Activated CD8-positive, alpha-beta memory T cell treated with anti-CD3 and anti-CD28 coated beads for 1 hour (primary cell): ENCODE data around the gene MTARC2.

Source experiments
- DNase-seq, 2 donors: peaks; one replicate each; pipeline ENCODE4 v3.0.0-alpha.2; 2020; ENCODE audit warnings: low read depth in 1 of 2; ENCODE audit errors: extremely low read depth in 1 of 2

Gene MTARC2

DNA sequence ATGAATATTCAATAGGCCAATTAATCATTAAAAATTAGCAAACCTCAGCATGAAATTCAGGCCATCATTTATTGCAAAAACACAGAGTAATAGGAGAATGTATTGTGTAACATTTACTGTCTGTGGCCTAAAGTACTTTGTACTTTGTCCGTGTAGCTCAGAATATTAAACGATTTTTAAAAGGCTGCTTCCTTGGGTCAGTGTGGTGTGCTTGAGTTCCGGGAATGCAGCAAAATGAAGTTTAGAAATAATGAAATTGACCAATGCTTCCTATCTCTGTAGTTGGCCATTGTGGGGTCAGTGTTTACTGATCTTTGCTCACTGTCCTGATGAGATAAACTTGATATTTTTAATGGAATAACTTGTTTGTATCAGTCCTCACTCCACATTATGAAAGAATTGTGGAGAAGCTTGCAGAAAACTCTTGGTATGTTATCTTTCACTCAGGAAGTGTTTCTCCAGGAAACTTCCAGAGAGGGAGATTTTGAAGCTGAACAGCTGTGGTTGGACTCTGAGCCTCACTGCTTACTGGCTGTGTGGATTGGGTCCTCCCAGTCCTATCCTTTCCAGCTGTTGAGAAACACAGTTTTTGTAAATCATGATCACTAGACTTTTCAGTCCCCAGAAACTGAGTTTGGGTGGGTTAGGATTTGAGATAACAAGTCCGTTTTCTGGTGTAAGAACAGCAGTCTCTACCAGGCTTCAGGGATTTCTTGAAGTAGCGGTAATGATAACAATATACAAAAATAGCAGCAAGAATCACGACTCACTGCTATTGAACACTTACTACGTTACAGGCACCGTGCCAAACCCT lies 19.4 kb downstream of the MTARC2 start:
- no peak for DNase-seq

DNA sequence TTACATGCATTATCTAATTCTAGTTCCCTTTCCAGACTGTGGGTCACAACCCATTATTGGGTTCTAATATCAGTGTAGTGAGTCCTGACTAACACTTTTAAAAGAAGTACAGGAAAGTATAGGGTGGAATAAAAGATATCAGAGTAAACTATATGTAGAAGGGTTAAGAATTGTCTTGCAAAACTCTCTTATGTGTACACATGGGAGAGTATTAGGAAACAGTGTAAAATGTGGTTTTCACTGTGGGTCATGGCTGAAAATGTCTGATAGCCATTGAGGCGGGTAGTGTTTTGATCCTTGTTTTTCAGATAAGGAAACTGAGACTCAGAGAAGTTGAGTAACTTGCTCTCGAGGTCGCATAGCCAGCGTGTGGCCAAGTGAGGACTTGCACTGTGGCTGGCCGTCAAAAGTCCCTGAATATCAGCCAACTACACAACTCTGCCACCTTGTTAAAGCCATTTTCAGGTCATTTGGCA lies 20.0 kb downstream of the MTARC2 start:
- DNase-seq: no peak

DNA sequence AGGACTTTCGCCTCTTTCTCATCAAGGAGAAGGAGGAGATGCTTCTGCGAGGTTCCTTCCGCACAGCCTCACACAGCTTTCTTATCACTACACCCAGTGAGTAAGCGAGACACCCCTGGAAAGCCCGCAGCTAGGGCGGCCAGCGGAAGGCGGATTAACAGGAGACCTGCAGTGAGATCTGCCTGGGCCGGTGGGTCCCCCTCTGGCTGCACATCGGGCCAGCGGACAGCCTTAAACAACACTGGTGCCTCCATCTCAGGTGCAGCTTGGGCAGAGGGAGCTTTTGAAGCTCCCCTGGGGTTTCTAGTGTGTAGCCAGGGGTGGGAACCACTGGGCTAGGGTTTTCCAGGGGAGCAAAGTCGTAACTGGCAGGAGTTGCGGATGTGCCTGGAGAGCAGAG lies 21.1 kb downstream of the MTARC2 start:
- no peak for DNase-seq

DNA sequence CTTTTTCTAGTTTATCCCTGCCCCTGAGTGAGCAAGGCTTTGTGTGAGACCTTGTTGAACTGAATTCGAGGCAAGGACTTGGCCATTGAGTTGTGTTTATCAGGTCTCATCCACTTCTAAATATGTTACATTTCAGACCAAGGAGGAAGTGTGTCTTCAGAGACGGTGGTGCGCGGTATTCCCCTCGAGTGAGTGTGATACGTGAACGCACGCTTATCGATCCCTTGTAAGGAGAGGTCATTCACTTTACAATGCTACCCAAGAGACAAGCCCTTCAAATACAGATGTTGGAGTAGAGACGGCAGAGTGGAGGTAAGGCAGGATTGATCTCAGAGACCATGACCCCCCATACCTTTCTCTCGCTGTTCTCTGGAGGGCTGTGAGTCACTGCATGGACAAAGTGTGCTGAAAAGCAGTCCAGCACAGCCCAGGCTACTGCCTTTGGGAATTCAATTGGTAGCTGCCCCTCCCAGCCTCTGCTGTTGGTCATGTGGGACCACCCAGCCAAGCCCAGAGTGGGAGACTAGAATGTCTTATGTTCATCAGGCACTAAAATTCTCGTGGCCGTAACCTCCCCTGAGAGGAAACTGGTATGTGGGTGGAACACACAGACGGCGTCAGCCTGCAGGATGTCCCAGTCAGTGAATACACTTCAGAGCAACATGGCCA lies 22.3 kb downstream of the MTARC2 start:
- DNase-seq: no peak

DNA sequence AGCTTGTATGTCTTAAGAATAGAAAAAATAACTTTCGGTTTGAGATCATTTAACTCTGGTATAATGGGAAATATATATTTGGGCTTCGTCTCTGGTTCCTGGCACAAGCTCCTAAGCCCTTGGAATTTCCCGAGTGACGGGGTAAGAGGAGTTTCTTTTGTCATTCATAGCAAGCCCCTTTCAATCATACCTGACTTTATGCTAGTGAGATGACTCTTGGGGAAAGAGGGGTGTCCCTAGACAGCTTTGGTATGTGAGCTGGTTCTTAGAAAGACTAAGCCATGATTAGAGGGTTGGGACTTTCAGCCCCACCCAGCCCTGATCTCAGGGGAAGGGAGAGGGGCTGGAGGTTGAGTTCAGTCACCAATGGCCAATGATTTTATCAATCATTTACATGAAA lies 24.7 kb downstream of the MTARC2 start:
- DNase-seq: no peak

DNA sequence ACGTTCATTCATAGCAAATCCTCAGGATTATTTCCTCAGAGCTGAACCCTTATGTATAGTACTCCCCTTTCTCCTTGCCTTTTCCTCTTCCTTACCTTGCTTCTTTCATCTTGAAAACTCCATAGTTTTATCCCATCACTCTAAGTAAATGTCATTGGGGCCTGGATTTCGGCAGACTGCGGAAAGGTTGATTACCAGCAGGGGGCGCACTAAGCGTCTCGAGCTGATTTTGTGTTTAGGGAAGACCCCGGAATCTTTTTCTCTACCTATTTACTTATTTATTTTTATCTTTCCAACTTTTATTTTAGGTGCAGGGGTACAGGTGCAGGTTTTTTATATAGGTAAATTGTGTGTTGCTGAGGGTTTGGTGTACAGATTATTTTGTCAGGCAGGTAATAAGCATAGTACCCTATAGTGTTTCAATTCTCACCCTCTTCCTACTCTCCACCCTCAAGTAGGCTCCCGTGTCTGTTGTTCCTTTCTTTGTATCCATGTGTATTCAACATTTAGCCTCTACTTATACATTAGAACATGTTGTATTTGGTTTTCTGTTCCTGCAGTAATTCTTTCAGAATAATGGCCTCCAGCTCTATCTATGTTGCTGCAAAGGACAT lies 27.2 kb downstream of the MTARC2 start:
- DNase-seq: peak in 1 of 2 donors; percentile 14

DNA sequence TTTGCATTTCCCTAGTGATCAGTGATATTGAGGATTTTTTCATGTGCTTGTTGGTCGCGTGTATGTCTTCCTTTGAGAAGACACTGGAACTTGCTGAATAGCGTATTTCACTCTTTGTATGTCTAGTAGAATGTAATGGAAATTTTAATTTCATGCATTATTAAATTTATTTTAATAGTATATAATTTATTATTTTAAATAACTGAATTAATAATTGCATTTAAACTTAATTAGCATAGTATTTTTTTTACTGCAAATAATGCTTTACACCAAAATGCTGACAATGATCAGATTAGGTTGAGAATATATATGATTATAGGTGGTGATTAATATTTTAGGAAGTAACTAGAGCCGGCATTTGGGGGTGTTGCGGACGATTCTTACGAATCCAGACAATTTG lies 28.1 kb downstream of the MTARC2 start:
- no peak for DNase-seq

DNA sequence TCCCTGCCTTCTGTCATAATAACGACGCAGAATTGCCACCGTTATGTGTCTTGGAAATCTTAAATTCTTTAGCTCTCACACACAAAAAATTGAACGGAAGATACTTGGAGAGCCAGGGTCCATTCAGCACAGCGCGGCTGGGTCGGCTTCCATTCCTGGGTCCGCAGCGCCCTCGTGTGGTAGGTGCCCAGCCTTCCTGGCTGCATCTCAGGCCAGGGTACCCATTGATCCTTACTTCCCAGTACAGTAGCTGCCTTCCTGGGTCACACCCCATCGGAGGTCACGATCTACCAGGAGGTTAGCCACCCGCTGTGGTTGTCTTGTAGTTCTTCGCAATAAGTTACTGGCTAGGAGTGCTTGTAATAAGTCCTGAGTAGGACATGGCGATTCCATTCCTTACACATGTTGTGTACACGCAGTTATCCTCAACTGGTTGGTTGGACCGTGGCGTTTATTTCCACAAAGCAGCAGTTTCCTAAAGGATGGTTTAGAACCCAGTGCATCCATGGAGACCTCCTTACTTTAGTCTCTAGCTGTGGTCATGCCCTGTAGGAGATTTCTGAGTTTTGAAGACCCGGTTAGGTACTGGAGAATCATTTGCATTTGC lies 28.7 kb downstream of the MTARC2 start:
- peak in 1 of 2 donors; percentile 50 for DNase-seq

DNA sequence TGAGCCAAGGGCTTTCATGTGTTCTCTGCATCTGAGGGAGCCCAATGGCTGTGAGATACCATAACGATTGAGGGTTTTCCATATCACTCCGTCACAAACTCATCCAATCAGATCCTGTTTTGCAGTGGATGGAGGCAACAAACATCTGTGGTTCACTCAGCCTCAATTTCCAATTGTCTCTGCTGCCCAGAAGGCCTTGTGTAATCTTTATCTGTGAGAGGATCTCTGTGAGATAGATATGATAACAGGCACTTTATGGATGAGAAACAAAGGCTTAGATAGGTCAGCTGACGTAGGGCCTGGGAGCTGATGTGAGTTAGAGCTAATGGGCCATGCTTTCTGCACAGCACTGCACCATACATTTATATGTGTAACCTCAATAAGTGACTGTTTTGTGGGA lies 35.3 kb downstream of the MTARC2 start:
- no peak for DNase-seq

DNA sequence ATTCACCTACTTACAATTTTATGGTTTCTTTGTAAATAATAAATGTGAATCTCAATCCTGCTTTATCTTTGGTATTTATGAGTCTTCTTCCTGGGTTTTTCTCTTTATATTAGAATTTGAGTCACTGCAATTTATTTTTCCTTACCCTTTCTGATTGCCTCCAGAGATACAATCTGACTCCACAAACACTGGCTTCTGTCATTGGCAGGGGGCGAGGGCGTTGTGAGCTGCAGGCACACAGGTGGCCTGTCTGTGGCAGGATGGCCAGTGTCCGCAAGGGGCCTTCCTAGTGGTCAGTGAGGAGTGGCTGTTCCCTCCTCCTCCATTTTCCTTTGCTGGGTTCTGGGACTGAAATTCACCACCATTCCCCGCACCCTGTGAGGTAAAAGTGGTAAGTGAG lies 36.6 kb downstream of the MTARC2 start:
- no peak for DNase-seq

DNA sequence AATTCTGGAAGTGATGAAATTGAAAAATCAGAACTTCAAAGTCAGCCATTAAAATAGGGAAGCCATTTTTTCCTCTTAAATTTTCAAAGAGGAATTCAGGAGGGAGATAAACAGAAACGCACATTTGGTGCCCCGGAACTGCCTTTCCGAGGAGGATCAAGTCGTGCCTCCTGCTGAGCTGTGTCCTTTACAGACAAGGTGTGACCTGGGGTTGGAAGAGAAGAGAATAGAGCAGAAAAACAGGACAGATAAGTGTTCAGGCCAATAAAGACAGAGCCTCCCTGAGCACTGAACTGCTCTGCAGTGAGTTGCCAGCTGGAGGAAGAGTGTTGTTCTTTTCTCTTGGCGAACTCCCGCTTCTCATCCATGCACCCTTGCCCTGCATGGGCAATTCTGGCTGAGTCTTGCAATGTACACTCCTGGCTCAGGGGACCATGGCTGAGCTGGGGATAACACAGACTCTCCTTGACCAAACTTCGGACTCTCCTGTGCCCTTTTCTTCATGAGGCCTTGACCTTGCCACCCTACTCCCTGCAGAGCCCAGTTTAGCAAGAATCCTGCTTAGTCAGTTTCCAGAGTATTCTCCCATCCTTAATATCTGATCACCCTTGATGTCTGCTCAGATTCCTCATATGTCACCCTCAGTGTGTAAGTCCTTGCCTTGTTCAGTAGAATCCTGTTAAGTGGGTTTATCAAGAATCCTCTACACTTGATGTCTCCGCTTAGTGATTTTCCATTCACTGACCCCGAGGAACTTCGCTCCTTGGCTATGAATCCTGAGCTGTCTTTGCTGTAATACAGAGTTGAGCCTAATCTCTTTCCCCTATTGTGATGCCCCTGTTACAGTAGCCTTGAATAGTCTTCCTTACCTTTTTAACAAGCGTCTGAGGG lies 37.3 kb downstream of the MTARC2 start:
- no peak for DNase-seq

DNA sequence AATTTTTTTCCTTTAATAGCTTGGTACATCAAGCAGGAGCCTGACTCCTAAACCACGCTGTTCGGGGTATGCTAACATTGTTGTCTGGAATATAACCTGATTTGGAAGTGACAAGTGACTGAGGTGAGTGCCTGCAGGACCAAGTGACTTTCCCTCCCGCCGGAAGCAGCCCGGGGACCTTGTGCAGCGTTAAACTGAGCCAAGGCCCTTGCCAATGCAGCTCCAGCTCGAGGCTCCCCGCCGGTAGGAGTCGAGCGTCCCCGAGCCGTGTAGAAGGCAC lies 37.9 kb downstream of the MTARC2 start:
- no peak for DNase-seq

DNA sequence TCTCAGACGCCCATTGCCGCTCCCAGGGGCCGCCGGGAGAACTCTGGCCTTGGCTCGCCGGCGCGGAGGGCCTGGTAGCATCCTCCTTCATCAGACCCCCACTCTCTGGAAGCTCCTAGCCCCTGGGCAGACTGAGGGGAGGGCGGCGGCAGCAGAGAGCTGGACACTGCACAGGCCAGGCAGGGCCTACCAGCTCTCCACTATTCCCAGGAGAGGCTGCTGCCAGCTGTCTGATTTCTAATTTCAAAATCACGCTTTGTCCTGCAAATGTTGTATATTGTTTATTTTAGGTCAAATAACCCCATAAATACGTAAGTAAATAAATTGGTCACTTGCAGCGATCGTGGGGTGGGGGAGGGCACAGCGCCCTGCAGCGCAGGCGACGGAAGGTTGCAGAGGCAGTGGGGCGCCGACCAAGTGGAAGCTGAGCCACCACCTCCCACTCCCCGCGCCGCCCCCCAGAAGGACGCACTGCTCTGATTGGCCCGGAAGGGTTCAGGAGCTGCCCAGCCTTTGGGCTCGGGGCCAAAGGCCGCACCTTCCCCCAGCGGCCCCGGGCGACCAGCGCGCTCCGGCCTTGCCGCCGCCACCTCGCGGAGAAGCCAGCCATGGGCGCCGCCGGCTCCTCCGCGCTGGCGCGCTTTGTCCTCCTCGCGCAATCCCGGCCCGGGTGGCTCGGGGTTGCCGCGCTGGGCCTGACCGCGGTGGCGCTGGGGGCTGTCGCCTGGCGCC lies 38.4 kb downstream of the MTARC2 start, which contains the start of gene MTARC1:
MTARC1 (plus strand) TSS at position 577 of the 732 bp plus-strand sequence; CDS start at position 609, 32 bp downstream.
- DNase-seq: no peak

DNA sequence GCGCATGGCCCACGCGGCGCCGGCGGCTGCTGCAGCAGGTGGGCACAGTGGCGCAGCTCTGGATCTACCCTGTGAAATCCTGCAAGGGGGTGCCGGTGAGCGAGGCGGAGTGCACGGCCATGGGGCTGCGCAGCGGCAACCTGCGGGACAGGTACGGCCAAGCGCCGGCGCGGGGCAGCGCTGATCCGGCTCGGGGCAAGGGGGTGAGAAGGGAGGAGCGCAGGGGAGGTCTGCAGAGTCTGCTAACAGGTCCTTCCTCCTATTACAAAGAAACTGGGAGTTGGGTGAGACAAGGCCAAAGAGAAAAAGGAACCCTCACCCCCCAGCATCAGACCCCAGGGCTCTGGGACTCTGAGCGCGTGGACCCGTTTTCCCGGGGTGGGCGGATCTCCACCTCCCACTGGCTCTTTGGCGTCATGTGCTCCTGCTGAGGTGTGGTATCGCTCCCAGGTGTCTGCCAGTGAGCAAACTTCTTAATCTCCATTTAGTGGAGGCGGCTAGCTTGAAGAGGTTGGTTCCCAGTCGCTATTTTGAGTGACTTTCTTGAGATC lies 39.0 kb downstream of the MTARC2 start:
- DNase-seq: no peak

DNA sequence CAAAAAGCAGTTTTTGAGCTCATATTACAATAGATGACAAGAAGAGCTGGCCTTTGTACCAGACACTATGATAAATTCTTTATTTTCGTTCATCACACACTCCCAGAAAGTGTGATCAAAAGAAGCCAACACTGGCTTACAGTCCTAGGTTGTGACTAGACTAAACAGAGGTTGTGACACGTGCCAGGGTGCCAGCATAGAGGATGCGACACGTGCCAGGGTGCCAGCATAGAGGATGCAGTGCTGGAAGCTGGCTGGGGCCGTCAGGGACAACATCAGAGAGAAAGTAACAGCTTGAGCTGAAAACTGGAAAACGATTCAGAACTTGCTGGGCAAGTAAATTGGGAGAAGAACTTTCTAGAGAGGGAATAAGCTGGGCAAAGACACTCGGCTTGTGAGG lies 40.8 kb downstream of the MTARC2 start:
- DNase-seq: no peak

DNA sequence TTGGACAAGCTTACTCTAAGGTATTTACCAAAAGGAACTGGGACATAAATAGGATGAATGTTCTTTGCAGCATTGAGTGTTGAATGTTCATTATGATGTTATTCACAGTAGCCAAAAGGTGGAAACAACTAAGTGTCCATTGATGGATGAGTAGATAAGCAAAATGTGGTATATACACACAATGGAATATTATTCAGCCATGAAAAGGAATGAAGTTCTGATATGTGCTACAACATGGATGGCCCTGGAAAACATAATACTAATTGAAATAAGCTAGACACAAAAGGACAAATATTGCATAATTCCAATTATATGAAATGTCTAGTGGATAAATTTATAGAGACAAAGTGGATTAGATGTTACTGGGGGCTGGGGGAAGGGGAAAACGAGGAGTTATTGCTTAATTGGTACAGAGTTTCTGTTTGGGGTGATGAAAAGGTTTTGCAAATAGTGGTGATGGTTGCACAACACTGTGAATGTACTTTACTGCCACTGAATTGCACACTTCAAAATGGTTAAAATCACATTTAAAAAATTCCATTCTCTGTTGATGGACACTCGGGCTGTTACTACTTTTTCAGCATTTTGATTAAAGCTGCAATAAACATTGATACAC lies 41.5 kb downstream of the MTARC2 start:
- DNase-seq: no peak

DNA sequence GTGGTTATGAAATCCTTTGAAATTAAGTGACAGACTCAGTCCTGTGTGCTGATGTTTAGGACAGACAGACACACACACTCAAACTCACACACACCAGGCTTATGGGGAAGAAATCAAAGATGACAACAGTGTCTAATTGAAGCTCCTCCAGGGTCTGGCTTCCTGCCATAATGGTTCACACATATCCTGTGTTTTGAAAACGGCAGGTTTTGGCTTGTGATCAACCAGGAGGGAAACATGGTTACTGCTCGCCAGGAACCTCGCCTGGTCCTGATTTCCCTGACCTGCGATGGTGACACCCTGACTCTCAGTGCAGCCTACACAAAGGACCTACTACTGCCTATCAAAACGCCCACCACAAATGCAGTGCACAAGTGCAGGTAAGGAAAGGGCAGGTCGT lies 43.2 kb downstream of the MTARC2 start:
- DNase-seq: no peak

DNA sequence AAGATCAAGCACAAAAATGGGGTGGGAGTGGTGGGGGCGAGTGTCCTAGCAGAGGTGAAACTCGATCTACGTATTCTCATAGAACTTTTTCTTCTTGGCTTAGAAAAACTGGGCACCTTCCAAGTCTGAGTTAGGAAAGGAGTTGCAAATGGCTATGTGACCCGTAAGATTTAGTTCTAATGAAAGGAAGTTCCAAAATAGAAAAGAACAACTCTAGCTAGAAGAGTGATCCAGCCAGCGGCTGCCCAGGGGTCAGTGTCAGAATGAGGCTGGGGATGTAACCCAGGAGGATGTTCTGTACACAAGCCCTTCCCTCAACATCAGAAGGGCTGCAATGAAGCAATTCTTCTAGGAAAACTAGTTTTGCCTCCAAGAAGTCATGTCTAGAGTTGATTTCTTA lies 43.8 kb downstream of the MTARC2 start:
- DNase-seq: no peak

DNA sequence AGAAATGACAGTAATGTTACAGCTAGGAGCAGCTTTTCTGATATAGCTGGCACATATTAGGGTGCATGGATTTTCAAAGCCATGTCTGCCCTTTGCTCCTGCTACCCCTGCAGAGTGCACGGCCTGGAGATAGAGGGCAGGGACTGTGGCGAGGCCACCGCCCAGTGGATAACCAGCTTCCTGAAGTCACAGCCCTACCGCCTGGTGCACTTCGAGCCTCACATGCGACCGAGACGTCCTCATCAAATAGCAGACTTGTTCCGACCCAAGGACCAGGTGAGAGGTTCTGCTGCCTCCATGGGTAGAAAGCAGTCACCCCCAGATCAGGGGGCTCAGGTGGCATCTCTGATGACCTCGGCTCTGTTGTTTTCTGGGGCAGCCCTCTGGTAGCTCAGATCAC lies 48.4 kb downstream of the MTARC2 start:
- no peak for DNase-seq
